HL-60 (cell line): ENCODE data around the gene KRTAP10-11.

Source experiments
- CTCF ChIP-seq: IDR thresholded peaks from one replicate; pipeline ENCODE4 v1.5.1; 2011; ENCODE audit warnings: low read length, control low read depth, inconsistent platforms; ENCODE audit not compliant: insufficient read depth
- GABPA ChIP-seq: IDR thresholded peaks from 2 replicates; pipeline ENCODE4 v1.6.1; 2012; ENCODE audit warnings: low read depth

- no peak for TF ChIP-seq CTCF
- no peak for TF ChIP-seq GABPA
Observed at GRCh38 chr21:44686843-44687561, 40.8 kb downstream of the KRTAP10-11 start.
